DMS53 (cell line): ENCODE measurements around the gene NPR3.
"Not testable (repeated sequence)": the region's sequence is repeated elsewhere in the genome, so short reads cannot be mapped to it uniquely, and the experiment has no call there.

Experiments
- DNase-seq: peaks from one replicate; lab custom pipeline; 2025; lab: John Stamatoyannopoulos, UW

NPR3 gene

DNA sequence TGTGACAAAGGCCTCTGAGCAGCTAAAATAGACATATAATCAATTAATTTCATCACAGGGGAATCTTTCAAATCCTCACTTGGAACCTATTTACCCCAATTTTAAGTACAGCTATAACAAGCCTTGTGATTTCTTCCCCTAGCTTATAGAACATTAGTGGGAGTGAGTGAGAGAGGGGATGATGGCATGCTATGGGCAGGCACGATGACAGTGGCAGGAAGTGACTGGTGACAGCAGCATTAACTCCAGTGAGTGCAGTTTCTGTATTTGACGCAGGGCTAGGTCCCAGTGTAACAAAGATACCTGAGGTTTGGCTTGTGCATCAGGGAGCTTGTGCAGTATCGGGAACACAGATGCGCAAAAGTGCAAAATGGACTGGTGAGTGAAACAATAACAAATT, 54.1 kb downstream of the NPR3 start:
- no peak for DNase-seq

DNA sequence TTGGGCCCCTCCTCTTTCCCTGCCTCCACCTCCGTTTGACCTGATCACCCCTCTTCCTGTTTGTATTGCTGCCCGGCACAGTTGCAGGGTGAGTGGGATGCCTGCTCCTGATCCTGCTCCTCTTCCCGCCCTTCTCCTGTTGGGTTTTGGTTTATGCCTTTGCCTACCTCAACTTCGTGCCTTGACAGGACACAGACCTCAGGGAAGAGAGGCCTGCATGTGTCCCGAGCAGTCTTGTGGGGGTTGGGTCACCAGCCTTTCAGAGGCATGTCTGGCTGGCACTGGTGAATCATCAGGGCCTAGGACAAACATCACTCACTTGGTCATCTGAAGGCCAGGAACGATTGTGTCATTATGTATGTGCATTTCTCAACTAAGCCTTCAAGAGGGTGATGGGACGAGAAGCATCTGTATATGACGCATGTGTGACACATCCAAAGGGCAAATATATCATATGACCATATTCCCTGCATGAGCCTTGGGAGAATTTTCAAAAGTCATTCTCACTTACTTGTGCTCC, 56.9 kb downstream of the NPR3 start:
- peak; percentile 57 for DNase-seq

DNA sequence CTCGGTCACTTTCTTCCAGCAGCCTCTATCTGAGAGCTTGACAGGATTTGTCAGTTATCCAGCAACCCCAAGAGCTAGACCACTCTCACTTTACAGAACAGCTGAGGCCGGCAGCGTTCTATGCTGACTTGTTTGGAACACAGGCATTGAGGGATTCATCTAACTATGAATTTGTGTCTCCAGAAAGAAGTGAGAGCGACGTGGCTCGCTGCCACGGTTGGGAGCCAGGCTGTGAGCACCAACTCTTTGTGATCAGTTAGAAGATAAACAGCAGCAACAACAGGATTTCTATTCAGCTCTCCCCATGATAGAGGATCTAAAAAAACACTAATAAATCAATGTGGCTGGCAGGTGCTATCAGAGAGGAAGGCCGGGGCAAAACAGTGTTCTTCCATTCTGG, 58.6 kb downstream of the NPR3 start:
- DNase-seq, result no peak

DNA sequence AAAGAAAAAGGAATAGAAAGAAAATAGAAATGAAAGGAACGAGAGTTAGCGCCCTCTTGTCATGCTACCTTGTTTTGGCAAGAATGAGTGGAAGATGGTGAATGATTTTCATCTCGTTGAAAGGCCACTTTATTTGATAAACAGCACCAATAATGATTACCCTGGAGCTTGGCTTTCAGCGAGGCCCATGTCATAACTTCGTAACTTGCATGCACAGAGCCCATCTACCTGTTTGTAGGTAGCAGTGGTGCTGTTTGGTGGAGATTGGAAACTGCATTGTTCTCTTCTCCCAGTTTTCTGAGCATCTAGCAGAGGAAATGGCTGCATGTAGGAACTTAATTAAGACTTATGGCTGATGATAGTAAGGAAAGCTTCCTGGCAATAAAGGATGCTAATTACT, 59.3 kb downstream of the NPR3 start:
- no peak for DNase-seq

DNA sequence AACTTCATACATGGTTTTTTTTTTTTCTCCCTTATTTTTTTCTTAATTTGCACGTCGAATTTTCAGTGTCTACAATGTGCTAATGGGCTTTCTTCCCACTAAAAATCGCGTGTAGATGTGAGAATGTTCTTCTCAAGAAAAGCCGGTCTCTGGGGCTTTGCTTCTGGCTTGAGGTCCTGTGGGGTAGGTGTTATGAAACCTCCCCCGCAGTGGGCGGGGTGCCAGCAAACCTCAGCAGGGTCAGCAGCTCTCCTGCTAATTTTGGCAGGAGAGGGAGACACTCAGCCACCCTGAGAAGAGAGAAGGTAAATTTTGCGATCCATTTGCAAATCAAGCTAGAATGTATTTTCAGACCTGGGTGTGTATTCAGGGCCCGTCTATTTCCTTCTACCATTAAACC, 59.9 kb downstream of the NPR3 start:
- no peak for DNase-seq

DNA sequence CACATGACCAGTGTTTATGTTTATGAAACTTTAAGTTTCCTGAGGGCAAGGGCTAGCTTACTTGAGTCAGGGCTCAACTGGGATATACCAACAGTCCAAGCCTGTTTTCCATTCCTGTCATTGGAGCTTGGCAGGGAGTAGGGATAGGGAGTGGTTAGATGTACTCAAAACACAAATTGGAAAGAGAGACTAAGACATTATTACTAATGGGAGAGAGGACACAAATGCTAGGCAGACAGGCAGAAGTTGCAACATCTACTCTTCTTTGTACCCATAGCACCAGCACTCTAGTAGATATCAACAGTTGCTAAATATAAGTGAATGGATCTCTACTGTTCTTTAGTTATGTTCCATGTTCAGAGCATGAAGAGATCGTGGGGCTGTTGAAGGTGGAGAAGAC, 62.8 kb downstream of the NPR3 start:
- no peak for DNase-seq

DNA sequence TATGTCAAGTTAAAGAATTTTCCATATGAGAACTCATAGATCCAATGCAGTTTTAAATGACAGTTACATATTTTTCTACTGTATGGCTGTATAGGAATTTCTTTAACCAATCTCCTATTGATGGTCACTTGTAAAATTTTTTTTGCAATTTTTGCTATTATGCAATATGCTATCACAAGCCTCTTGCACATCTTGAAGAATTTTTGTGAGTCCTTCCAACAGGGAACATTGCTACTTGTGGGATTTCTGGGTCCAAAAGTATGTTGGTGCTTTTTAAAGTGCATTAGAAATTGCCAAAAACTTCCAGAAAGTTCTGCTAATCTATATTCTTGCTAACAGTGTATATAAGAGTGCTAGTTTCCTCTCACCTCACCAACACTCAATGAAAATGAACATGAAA, 65.1 kb downstream of the NPR3 start:
- no peak for DNase-seq

DNA sequence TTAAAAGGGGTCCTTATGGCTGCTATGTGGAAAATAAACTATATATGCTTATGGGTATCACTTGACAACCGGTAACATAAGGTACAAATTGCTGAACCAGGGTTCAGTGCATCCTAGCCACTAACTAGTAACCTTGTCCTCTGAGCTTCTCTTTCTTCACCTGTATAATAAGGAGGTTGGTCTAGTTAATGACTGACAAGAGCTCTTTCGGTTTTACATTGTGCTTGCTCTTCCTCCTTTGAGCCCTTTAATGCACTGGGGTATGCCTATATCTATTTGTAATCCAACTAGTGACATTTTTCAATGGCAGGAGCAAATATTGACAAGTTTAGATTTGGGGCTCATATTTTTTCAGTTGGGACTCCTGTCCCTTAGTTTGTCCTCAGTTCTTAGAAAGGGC, 66.1 kb downstream of the NPR3 start:
- DNase-seq, result no peak

DNA sequence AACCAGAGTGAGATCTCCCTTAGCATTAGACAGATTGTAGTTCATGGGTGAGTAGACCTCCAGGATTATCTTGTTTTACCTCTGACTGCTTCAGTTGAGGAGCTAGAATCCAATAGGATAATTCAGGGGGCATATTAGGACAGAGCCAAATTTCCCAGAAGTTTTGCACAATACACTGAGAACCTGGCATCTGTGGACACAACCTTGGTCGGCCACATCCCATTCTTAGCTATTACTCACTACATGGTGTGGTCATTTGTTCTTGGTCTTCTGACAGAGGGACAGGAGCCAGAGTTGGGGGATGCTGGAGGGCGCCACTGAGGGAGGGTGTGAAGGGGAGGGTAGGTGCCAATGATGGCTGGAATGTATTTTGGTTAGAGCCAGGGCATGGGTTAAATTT, 66.6 kb downstream of the NPR3 start:
- no peak for DNase-seq

DNA sequence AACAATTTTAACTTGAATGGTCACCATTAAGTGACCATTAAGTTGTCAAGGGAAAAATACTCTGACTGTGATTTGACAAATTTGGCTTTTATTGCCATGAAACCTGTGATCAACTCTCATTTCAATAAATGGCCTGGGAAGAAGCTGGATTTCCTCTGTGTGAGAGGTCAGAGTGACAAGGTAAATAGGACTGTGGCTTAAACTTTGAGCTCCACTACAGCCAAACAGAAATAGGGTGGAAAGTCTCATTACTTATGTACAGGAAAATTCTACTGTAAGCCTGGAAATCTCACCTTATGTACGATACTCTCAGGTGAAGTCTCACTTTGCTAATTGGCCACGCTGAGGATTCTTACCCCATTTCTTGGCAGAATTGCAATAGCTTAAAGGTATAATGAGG, 67.3 kb downstream of the NPR3 start:
- DNase-seq, result no peak

DNA sequence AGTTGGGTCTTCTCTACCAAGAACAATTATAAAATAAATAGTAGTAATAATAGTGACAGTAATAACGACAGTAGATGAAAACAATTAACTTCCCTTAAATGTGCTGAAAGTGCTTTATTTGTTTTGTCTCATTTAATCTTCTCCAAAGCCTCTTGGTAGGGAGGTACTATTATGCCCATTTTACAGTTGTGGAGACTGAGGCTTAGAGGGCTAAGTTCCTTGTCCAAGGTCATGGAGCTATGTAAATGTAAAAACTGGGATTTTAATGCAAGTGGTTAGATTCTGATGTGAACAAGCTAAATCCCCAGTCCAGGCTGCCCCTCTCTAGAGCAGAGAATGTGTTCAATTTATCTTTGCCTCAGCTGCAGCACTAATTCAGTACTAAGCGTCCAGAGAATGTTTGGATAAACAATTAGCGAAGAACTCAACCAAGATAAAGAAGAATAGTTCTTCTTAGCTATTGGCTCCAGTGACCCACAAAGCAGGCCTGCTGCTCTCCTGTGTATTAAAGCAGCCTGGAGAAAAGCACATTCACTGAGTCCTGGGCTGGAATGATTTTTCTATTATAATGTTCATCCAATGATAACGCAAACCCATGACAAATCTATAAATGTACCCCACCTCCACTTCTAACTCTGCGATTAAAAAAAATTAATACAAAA, 68.8 kb downstream of the NPR3 start:
- DNase-seq, result no peak

DNA sequence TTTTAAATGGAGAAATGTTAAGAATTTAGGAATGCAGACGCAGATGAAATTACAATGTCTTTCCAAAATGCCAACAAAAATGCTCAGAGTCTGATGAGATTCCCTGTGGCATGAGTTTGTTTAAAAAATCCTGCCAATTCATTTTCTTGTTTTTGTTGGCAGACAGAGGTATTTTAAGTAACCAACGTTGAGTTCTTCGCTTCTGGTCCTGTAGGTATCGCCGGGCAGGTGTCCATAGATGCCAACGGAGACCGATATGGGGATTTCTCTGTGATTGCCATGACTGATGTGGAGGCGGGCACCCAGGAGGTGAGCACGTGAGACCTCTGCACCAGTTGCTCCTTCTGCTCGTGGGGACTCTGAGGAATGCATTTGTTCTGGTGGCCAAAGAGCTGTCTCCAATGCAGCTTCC, 69.4 kb downstream of the NPR3 start:
- no peak for DNase-seq

DNA sequence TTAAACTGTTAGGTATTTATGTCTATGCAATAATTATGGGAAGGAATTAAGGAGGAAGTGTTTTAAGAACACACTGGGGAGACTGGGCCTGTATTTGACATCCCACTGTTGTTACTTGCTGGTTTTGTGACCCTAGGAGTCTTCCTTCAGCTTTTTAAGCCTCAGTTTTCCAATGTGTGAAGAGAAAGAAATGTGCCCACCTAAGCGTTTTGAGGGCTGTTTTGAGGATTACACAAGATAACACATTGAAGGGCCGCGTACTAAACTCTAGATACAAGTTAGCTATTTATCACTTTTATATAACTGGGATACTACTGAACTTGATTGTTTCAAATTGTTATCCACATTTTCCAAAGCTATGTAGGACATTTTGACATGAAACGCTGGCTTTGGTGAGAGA, 72.5 kb downstream of the NPR3 start:
- DNase-seq, result no peak

DNA sequence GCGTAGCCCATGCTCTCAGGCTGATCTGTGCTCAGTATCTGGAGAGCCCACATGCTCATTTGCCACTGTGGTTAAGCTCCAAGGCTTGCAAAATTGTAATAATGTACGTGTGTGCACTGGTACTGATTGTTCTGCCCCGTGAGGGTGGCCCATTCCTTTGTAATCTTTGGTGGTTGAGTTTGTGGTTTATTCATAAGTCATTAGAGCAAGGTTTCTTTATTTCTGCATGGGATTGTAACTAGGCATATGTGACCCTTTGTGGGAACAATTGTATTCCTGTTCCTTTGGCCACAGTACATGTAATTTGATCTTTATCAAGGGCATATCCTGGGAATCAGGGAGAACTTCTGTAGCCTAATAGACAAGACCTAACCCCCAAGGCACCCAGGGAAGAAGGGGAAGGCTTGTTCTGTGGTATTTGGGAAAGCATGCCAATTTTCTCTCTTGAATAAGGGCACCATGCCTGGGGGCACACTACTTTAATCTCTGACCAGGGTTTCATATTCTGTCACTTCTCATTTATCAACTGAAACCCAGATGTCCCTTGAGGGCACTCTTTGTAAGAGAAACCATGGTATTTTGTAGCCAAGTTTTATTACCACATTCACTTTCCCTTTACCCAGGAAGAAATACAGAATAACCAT, 74.6 kb downstream of the NPR3 start:
- no peak for DNase-seq

DNA sequence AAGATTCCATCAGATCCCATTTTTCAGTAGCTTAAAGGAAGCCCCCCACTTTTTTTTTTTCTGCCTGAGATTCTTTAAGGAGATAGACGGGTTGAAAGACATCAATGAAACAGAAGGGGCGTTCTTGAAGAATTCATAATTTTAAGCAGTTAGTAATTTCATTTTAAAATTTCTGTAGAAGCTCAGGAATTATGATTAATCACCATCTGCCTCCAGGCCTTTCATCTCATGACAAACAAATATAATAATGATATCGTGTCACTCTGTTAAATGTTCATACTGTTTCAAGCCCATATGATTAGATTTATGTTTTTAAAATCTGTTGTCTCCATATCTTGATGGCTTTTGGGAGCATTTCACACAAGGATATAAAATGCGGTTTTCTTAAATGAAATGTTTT, 75.2 kb downstream of the NPR3 start:
- no peak for DNase-seq

DNA sequence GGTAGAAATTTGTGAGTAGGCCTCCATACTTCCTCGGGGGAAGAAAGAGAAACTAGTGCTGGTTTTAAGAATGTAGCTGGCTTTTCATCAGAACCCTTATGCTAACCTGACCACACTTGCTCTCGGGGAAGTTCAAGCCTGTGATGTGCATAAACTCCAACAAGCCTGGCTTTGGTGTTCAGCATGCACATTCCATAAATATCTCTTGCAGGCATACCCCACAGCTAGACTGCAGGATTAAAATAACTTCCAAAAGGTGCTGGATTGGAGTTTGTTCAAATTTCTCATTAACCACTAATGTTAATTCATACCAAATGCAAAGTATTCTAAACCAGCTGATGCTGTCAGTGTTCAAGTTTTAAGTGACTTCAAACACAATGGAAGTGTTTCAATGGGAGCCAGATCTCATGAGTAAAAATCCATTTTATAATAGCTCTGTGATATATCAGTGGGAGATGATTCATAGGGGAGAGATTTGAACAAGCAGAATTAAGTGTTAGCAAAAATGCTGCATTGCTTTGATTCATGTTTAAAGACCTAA, 79.4 kb downstream of the NPR3 start:
- no peak for DNase-seq

DNA sequence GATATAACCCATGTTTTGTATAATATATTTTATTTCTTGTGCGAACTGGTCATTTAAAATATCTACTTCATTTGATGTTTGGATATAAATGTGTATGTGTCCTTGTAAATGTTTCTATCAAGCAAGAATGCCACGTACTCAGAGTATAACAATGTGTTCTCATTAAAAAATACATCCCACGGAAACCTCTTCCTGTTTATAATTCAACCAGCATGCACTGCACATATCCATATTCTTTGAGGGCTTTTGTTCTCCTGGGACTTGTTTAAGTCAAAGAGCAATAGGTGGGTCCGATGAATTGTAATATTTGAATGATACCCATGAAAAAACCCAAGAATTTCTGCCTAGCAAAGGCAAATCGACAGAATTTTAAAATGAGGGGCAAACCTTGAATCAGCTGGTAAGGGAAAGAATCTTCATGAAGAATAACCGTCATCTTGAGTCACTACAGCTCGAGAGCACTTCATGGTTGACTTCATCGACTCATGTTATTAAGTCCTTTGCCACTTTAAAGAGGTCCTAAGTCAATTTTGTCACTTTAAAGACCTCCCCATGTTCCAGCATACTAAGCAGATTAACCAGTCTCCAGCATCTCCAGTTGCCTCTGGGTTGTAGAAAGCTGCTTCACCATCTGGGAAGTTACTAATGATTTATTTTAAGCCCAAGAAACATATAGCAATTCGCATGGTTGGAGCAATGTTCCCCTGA, 80.6 kb downstream of the NPR3 start:
- no peak for DNase-seq

DNA sequence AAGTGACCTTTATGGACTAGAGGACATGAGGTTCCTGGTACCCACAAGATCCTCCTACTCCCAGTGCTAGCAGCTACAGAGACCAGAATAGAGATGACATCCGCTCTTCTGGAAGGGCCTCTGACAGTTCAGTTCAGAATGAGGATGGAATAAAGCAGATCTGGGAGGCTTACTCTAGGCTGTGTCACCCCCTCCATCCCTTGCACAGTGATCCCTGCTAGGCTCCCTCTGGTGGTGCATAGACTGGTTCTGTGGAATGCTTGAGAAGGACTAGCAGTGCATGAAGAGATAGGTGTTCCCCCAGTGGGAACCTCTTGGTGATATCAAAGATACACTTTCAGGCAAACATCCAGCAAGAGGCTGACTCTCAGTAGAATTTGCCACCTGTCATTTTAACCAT, 83.0 kb downstream of the NPR3 start:
- DNase-seq, result no peak

DNA sequence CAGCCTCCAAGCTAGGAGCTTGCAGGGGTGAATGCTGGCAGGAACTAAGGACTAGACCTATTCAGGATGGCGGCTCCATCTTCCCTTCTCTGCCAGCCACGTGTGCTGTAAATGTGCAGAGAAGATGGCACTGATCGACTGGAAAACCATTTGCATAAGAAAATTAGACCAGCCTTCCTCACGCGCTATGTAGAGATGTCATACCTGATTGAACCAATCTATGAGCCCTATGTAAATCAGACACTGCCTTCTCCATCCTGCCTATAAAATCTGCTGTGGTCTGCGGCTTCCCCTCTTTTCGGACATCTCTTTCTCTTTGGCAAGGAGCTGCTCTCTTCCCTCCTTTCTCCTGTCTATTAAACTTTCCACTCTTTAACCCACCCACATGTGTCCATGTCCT, 91.6 kb downstream of the NPR3 start:
- no peak for DNase-seq

DNA sequence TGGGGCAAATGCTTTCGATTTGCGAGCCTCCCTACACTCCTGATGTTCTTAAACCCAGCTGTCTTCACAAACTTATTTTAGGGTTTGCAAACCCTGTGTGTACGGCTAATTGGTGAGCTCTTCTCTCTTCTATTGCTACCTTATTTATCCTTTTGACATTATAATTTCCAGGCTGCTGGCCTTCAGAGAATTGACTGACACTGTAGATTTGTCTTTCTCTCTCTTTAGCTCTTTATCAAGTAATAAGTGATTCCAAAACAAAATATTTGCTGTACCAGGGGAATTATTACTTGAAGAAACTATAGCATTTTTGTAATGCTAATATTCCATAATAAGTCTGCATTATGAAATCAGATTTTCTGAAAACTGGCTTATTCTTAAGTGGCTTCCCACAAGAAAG, 92.5 kb downstream of the NPR3 start:
- DNase-seq, result no peak

DNA sequence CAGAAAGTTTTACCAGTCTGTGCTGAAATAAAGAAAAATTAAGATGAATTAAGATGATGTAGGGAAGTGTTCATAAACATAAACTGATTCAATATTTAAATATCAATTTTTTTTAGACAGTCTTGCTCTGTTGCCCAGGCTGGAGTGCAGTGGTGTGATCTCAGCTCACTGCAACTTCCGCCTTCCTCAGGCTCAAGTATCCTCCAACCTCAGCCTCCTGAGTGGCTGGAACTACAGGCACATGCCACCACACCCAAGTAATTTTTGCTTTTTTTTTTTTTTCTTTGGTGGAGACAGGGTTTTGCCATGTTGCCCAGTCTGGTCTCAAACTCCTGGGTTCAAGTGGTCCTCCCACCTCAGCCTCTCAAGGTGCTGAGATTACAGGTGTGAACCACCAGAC, 94.3 kb downstream of the NPR3 start:
- DNase-seq, result not testable (repeated sequence)

DNA sequence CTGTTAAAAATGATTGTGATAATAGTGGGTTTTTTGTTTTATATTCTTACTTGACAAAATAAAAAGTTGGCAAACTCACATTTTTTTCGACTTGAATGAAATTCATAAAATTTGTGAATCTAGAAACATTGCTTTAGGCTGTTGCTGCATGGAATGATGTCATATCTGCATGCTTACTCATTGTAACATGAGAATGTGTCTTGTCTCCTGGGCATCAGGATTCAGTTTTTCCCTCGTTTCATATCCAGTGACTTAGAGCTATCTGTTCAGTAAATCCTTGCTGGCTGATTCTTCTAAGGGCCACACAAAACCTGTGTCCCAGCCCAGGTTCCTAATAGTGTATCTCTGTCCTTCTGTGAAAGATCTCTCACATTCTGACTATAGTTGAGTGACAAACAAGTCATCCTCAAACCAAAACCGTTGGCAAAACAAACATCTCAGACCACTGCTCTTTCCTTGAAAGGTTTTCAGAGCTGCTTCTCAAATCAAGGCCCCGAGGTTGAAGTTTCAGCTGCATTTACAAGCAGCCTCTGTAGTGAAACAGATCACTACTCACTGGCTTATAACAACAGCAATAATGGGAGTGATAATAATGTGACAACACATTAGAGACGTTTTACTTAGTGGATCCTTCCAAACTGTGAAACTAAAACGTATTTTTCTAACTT, 95.0 kb downstream of the NPR3 start:
- no peak for DNase-seq

DNA sequence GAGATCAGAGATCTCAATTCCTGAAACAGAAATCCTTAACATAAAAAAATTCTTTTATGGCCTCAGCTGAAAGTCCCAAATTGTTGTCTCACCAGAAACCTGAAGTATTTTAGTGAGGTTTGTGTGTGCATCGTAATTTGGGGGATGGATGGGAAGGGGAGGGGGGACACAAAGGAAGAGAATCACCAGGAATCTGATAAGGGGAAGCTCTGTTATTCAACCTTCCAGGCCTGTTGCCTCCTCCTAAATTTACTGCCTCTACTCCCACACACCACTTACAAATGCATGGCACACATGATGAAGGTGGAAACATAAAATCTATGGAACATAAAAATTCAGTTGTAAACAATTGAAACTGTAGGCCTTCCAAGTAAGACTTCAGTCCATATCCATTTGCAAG, 97.7 kb downstream of the NPR3 start:
- DNase-seq, result no peak
